DOHH2 (cell line): ENCODE measurements around the gene PHOSPHO1.

Source experiments
- H3F3A ChIP-seq: fragments of 200-600 bp; sonication (generic), shearing (Covaris generic); 2 replicates; pipeline ENCODE4 v1.6.0; 2016; ENCODE audit warnings: antibody characterized with exemption, mild to moderate bottlenecking; ENCODE audit not compliant: control insufficient read depth, insufficient read depth
- H3K27ac ChIP-seq: fragments of 200-600 bp; sonication (generic); 2 replicates; pipeline ENCODE4 v1.5.1; 2014; ENCODE audit warnings: low read depth, mild to moderate bottlenecking, low read length, moderate library complexity
- H3K27me3 ChIP-seq: fragments of 200-600 bp; sonication (generic); 2 replicates; pipeline ENCODE4 v1.6.1; 2014; ENCODE audit warnings: mild to moderate bottlenecking, low read length, mixed read lengths; ENCODE audit not compliant: control insufficient read depth
- H3K36me3 ChIP-seq: fragments of 200-600 bp; sonication (generic); 2 replicates; pipeline ENCODE4 v1.6.1; 2014; ENCODE audit warnings: mild to moderate bottlenecking, low read length, moderate library complexity, mixed read lengths; ENCODE audit not compliant: control insufficient read depth
- H3K4me1 ChIP-seq: fragments of 200-600 bp; sonication (generic); 2 replicates; pipeline ENCODE4 v1.6.1; 2014; ENCODE audit warnings: mild to moderate bottlenecking, low read length, mixed read lengths; ENCODE audit not compliant: control insufficient read depth
- H3K4me2 ChIP-seq: fragments of 200-600 bp; sonication (generic); 2 replicates; pipeline ENCODE4 v1.6.0; 2014; ENCODE audit warnings: mild to moderate bottlenecking, low read length, moderate library complexity
- H3K4me3 ChIP-seq: fragments of 200-600 bp; sonication (generic); 2 replicates; pipeline ENCODE4 v1.5.1; 2014; ENCODE audit warnings: mild to moderate bottlenecking, low read length, mixed read lengths
- H3K79me2 ChIP-seq: fragments of 200-600 bp; sonication (generic); 2 replicates; pipeline ENCODE4 v1.6.1; 2014; ENCODE audit warnings: mild to moderate bottlenecking, low read length, mixed read lengths; ENCODE audit not compliant: control insufficient read depth
- H3K9me2 ChIP-seq: fragments of 200-600 bp; sonication (generic); replicated peaks from 2 replicates; pipeline ENCODE4 v1.6.1; 2014; ENCODE audit warnings: mild to moderate bottlenecking, low read length, mixed read lengths; ENCODE audit not compliant: control insufficient read depth
- H3K9me3 ChIP-seq: fragments of 200-600 bp; sonication (generic); 2 replicates; pipeline ENCODE4 v1.6.1; 2014; ENCODE audit warnings: antibody characterized with exemption, low read length, mixed read lengths; ENCODE audit not compliant: control insufficient read depth, insufficient read depth
- H4K20me1 ChIP-seq: fragments of 200-600 bp; sonication (generic); 2 replicates; pipeline ENCODE4 v1.6.0; 2014; ENCODE audit warnings: low read depth, mild to moderate bottlenecking, antibody characterized with exemption, low read length, moderate library complexity; ENCODE audit not compliant: control insufficient read depth, insufficient read depth
- EZH2phosphoT487 ChIP-seq: fragments of 200-600 bp; sonication (generic); IDR thresholded peaks from 2 replicates; pipeline ENCODE4 v1.6.1; 2017; ENCODE audit warnings: borderline replicate concordance, mild to moderate bottlenecking, antibody characterized with exemption, low read length, moderate library complexity, mixed read lengths
- TF ChIP-seq, protein P1 (sequence below): fragments of 200-600 bp; sonication (generic); IDR thresholded peaks from one replicate; pipeline ENCODE4 v1.5.1; 2014; ENCODE audit warnings: antibody characterized with exemption, mild to moderate bottlenecking, low read depth, low read length; ENCODE audit not compliant: poor library complexity, severe bottlenecking

Gene PHOSPHO1

DNA sequence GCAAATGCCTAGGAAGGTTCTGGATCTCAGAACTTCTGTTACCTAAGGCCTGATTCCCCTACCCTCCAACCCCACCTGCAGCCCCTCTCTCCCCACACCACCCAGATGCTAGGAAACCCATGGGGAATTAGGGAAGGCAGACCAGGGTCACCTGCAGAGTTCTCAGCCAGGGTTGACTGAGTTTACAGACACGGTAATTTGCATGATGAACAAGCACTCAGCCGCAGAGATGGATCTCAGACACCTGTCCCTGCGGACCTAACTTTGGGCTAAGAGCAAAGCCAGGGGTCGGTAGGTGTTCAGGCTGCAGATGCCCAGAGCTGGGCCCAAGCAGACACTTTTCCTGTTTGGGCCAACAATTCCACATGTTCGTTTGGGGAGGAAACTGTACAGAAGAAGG is 17.2 kb downstream of the PHOSPHO1 start:
- peaks cover 90% of the 10 kb centered on the region for H3K4me1 ChIP-seq
- no peaks in the 10 kb centered on the region for H3K27me3 ChIP-seq

GRCh38 chr17:49210158-49211029 is 20.2 kb downstream of the PHOSPHO1 start, which contains the start of the genes ABI3 and GNGT2:
Gene ABI3, plus strand, starts transcription at chr17:49210707. Its CDS starts 18 bp downstream, at chr17:49210725.
Gene GNGT2, minus strand, starts transcription at chr17:49210574. Its CDS starts 3,152 bp downstream, at chr17:49207422.
- no peaks in the 10 kb centered on the region for H3K9me2 ChIP-seq
- H3K27ac ChIP-seq, result peak within 1 kb of the TSS; percentile 90
- peaks cover 29% of the 10 kb centered on the region for H3K36me3 ChIP-seq
- peak within 1 kb of the TSS; percentile 89 for H3K4me3 ChIP-seq
- no peaks in the 10 kb centered on the region for H3K27me3 ChIP-seq
- no peak for TF ChIP-seq EZH2phosphoT487
- TF ChIP-seq, protein P1, sequence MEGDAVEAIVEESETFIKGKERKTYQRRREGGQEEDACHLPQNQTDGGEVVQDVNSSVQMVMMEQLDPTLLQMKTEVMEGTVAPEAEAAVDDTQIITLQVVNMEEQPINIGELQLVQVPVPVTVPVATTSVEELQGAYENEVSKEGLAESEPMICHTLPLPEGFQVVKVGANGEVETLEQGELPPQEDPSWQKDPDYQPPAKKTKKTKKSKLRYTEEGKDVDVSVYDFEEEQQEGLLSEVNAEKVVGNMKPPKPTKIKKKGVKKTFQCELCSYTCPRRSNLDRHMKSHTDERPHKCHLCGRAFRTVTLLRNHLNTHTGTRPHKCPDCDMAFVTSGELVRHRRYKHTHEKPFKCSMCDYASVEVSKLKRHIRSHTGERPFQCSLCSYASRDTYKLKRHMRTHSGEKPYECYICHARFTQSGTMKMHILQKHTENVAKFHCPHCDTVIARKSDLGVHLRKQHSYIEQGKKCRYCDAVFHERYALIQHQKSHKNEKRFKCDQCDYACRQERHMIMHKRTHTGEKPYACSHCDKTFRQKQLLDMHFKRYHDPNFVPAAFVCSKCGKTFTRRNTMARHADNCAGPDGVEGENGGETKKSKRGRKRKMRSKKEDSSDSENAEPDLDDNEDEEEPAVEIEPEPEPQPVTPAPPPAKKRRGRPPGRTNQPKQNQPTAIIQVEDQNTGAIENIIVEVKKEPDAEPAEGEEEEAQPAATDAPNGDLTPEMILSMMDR, result no peak
- no peaks in the 10 kb centered on the region for H4K20me1 ChIP-seq
- H3K4me1 ChIP-seq, result peaks cover 60% of the 10 kb centered on the region
- H3F3A ChIP-seq, result peaks cover 36% of the 10 kb centered on the region
- H3K4me2 ChIP-seq, result peak within 1 kb of the TSS; percentile 74
- peaks cover 55% of the 10 kb centered on the region for H3K79me2 ChIP-seq
- no peaks in the 10 kb centered on the region for H3K9me3 ChIP-seq

More for the DNA sequence above, 17.2 kb downstream of the PHOSPHO1 start:
- peaks cover 44% of the 10 kb centered on the region for H3F3A ChIP-seq
- H3K4me2 ChIP-seq, result peak overlapping the region; percentile 74
- peak overlapping the region; percentile 90 for H3K27ac ChIP-seq
- peaks cover 78% of the 10 kb centered on the region for H3K79me2 ChIP-seq
- peak overlapping the region; percentile 89 for H3K4me3 ChIP-seq
- H4K20me1 ChIP-seq, result no peaks in the 10 kb centered on the region
- H3K9me2 ChIP-seq, result no peaks in the 10 kb centered on the region
- TF ChIP-seq EZH2phosphoT487, result no peak
- TF ChIP-seq, protein P1, result no peak
- no peaks in the 10 kb centered on the region for H3K9me3 ChIP-seq
- H3K36me3 ChIP-seq, result peaks cover 53% of the 10 kb centered on the region

GRCh38 chr17:49209061-49209571 is 21.5 kb downstream of the PHOSPHO1 start:
- Histone ChIP-seq H3K4me3 (peak overlapping the region; percentile 89), H3K9me2 (no peaks in the 10 kb centered on the region), H3K36me3 (peaks cover 19% of the 10 kb centered on the region), H3K9me3 (no peaks in the 10 kb centered on the region), H3K4me2 (peak overlapping the region; percentile 74), H3K27ac (no peak overlapping the region), H3K79me2 (peaks cover 42% of the 10 kb centered on the region), H3K27me3 (no peaks in the 10 kb centered on the region), H3K4me1 (peaks cover 47% of the 10 kb centered on the region), H4K20me1 (no peaks in the 10 kb centered on the region), H3F3A (peaks cover 29% of the 10 kb centered on the region)
- TF ChIP-seq EZH2phosphoT487, result no peak
- TF ChIP-seq, protein P1, result no peak
